OCI-LY7 (cell line): Measurements from ENCODE around the gene MRAS. TPM values are rescaled to one million over a fixed set of nuclear protein-coding genes. Genes with fewer than 3 reads are reported as not detected.

Experiments used
- BruUV-seq: library from RNA; stranded (reverse); fragments of 400-500 nt; replicated peaks from 2 replicates; lab custom pipeline; 2021; lab: Mats Ljungman, UMichigan
- CTCF ChIA-PET: fragments of 300-600 bp; sonication (Branson Sonifier 250); formaldehyde crosslinking; loops from one replicate; lab custom pipeline; 2022; ENCODE audit warnings: antibody characterized with exemption; ENCODE audit not compliant: unreplicated experiment; lab: Charles Lee
- POLR2A ChIA-PET: fragments of 300-600 bp; sonication (Branson Sonifier 250); formaldehyde crosslinking; loops from one replicate; lab custom pipeline; 2022; ENCODE audit warnings: antibody characterized with exemption; lab: Charles Lee
- DNase-seq: peaks from one replicate; pipeline ENCODE4 v3.0.0-alpha.2; 2015; ENCODE audit warnings: low spot score
- H2AFZ ChIP-seq: fragments of 200-600 bp; sonication (generic), shearing (Covaris generic); 2 replicates; pipeline ENCODE4 v1.6.1; 2014; ENCODE audit warnings: mild to moderate bottlenecking, antibody characterized with exemption, low read length, moderate library complexity
- H3K27ac ChIP-seq: fragments of 200-600 bp; sonication (generic); 2 replicates; pipeline ENCODE4 v1.5.1; 2014; ENCODE audit warnings: mixed run types, low read depth, mild to moderate bottlenecking, moderate library complexity, low read length, inconsistent platforms; ENCODE audit not compliant: poor library complexity, severe bottlenecking
- H3K36me3 ChIP-seq: fragments of 200-600 bp; sonication (generic); 2 replicates; pipeline ENCODE4 v1.6.1; 2014; ENCODE audit warnings: mild to moderate bottlenecking, antibody characterized with exemption, low read length, moderate library complexity, mixed read lengths; ENCODE audit not compliant: insufficient read depth
- H3K4me1 ChIP-seq: fragments of 200-600 bp; sonication (generic); 2 replicates; pipeline ENCODE4 v1.5.1; 2014; ENCODE audit warnings: mild to moderate bottlenecking, low read length; ENCODE audit not compliant: insufficient read depth, poor library complexity, severe bottlenecking
- H3K4me2 ChIP-seq: fragments of 200-600 bp; sonication (generic); 2 replicates; pipeline ENCODE4 v1.6.1; 2014; ENCODE audit warnings: mild to moderate bottlenecking, low read length
- H3K4me3 ChIP-seq: fragments of 200-600 bp; sonication (generic); 2 replicates; pipeline ENCODE4 v1.5.1; 2014; ENCODE audit warnings: mild to moderate bottlenecking, low read depth, low read length; ENCODE audit not compliant: poor library complexity, severe bottlenecking
- H3K79me2 ChIP-seq: fragments of 200-600 bp; sonication (generic); 2 replicates; pipeline ENCODE4 v1.6.1; 2016; ENCODE audit warnings: low read depth, mild to moderate bottlenecking, low read length, moderate library complexity, mixed read lengths; ENCODE audit not compliant: insufficient read depth
- H3K9me2 ChIP-seq: fragments of 200-600 bp; sonication (generic); 2 replicates; pipeline ENCODE4 v1.6.1; 2016; ENCODE audit warnings: mild to moderate bottlenecking, low read length, mixed read lengths; ENCODE audit not compliant: insufficient read depth
- H3K9me3 ChIP-seq: fragments of 200-600 bp; sonication (generic); 2 replicates; pipeline ENCODE4 v1.6.1; 2014; ENCODE audit warnings: mild to moderate bottlenecking, mixed run types, low read length, mixed read lengths
- H4K20me1 ChIP-seq: fragments of 200-600 bp; sonication (generic); 2 replicates; pipeline ENCODE4 v1.6.1; 2014; ENCODE audit warnings: mild to moderate bottlenecking, antibody characterized with exemption, low read length, moderate library complexity, mixed read lengths; ENCODE audit not compliant: insufficient read depth
- EZH2phosphoT487 ChIP-seq: fragments of 200-600 bp; sonication (generic); IDR thresholded peaks from 2 replicates; pipeline ENCODE4 v1.6.1; 2018; ENCODE audit warnings: low read depth, borderline replicate concordance, mild to moderate bottlenecking, mixed run types, antibody characterized with exemption, low read length, moderate library complexity, mixed read lengths
- intact Hi-C: fragments of 100-400 bp; cut with micrococcal nuclease; formaldehyde crosslinking; loops from one replicate; pipeline ENCODE4 v1.10.0; 2022; ENCODE audit not compliant: unreplicated experiment
- total RNA-seq, 2 experiments: library from RNA; depleted of rRNA in 1 of 2; stranded (reverse); fragments of >200 nt in 1 of 2; shearing (Covaris generic) in 1 of 2; gene quantifications; 2 replicates each; pipeline ENCODE4 v1.2.3, GENCODE V29; 2014 to 2022
- TF ChIP-seq, protein P1 (sequence below): fragments of 200-600 bp; sonication (generic); conservative IDR thresholded peaks from 2 replicates; pipeline ENCODE4 v1.5.1; 2014; ENCODE audit warnings: mild to moderate bottlenecking, antibody characterized with exemption, low read length, moderate library complexity, mixed read lengths

MRAS gene
- total RNA-seq, 2 experiments from 2014 or later, result not detected

DNA sequence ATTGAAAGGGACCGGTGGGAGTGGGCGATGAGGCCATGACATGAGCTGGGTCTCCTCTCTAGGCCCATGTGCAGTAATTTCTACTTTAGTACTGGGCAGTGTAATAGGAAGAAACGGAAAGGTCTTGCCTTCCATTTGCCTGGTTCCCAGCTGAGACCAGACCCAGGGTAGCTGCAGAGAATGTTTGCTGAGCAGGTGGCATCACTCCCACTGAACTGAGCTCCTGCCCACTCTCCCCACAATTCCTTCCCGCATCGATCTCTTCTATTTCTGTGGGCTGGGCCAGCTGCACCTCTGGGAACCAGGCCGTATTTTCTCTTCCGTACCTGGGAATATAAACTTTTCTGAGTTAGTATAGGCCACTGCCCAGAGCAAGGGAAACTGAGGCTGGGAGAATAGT lies 101.8 kb downstream of the MRAS start:
- no peaks in the 10 kb centered on the region for H3K79me2 ChIP-seq
- H3K4me2 ChIP-seq, result no peak overlapping the region
- H3K4me3 ChIP-seq, result no peak overlapping the region
- intact Hi-C loops, result no loop called here
- no peaks in the 10 kb centered on the region for H3K4me1 ChIP-seq
- H3K36me3 ChIP-seq, result no peaks in the 10 kb centered on the region
- ChIA-PET CTCF (no interaction called here), POLR2A (no interaction called here)
- DNase-seq, result no peak
- no peaks in the 10 kb centered on the region for H3K9me2 ChIP-seq
- H3K27ac ChIP-seq, result no peak overlapping the region
- no peaks in the 10 kb centered on the region for H3K9me3 ChIP-seq
- TF ChIP-seq, protein P1, sequence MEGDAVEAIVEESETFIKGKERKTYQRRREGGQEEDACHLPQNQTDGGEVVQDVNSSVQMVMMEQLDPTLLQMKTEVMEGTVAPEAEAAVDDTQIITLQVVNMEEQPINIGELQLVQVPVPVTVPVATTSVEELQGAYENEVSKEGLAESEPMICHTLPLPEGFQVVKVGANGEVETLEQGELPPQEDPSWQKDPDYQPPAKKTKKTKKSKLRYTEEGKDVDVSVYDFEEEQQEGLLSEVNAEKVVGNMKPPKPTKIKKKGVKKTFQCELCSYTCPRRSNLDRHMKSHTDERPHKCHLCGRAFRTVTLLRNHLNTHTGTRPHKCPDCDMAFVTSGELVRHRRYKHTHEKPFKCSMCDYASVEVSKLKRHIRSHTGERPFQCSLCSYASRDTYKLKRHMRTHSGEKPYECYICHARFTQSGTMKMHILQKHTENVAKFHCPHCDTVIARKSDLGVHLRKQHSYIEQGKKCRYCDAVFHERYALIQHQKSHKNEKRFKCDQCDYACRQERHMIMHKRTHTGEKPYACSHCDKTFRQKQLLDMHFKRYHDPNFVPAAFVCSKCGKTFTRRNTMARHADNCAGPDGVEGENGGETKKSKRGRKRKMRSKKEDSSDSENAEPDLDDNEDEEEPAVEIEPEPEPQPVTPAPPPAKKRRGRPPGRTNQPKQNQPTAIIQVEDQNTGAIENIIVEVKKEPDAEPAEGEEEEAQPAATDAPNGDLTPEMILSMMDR, result no peak
- TF ChIP-seq EZH2phosphoT487, result no peak
- no peak overlapping the region for H2AFZ ChIP-seq
- no TSS peak for BruUV-seq
- H4K20me1 ChIP-seq, result no peaks in the 10 kb centered on the region

DNA sequence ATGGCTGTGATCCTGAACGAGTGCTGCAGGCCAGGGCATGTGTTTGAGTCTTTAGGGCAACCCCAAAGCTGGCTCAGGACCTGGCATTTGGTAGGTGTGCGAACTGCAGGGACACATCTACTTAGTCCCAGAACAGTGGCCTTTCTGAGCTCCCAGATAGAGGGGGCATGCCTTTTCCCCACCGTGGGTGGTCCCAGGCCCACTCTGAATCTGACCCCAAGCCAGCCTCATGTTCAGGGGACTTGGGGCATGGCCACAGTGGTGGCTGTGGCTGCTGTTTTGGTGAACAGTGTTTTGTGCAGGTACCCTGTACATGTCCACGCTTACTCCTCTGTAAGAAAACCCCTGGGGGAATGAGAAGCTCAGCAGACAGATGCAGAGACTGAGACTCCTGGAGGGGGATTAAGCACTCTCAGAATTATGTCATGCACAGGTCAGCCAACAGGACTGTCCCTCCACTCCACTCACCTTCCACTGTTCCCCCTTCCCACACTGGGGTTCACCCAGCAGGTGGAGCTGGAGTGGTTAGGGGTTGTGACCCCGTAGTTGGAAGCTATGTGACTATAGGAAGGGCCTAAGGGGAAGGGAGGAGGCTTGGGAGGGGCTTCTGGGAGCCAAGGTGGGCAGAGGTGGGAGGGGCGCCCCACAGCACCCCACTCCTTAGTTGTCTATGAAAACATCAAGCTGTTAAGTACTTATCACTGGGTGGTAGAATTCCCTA lies 102.5 kb downstream of the MRAS start:
- Histone ChIP-seq H4K20me1 (no peaks in the 10 kb centered on the region), H3K79me2 (no peaks in the 10 kb centered on the region), H3K9me2 (no peaks in the 10 kb centered on the region), H3K4me3 (no peak overlapping the region), H3K4me1 (no peaks in the 10 kb centered on the region), H3K27ac (no peak overlapping the region), H3K9me3 (no peaks in the 10 kb centered on the region), H2AFZ (no peak overlapping the region), H3K36me3 (no peaks in the 10 kb centered on the region), H3K4me2 (no peak overlapping the region)
- TF ChIP-seq, protein P1, result no peak
- CTCF ChIA-PET, result no interaction called here
- BruUV-seq, result no TSS peak
- intact Hi-C loops, result no loop called here
- POLR2A ChIA-PET, result interaction anchor here (0.6 kb wide), 2 partner anchors 29 to 430 kb away, joined by 3 to 4 read pairs; no protein-coding TSS in a partner anchor
- DNase-seq, result no peak

DNA sequence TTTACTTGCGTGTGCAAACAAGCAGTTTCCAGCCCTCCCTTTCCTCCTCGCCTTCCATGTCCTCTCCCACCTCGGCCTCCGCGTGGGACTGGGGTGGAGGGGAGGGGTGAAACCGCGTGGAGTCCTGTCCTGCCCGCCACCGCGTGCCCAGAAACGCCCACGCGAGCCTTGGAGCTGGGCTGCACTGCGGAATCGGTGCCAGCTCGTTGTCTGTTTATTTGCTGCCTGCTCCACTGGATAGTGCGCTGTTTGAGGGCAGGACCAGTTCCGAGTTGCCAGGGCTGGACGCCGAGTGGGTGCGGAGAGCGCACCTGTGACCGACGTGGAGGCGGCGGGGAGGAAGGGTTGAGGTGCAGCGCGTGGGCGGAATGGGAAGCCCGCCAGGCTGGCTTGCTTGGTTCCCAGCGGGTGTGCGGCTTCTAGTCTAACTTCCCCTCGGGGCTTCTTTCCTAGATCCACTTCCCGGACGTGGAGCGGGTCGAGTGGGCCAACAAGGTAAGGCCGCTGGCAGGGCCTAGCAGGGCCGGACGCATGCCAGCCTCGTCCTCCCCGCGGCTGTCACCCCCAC lies 103.3 kb downstream of the MRAS start:
- intact Hi-C loops, result no loop called here
- Histone ChIP-seq H4K20me1 (no peaks in the 10 kb centered on the region), H3K9me3 (no peaks in the 10 kb centered on the region), H3K4me1 (no peaks in the 10 kb centered on the region), H3K27ac (no peak overlapping the region), H3K4me2 (no peak overlapping the region), H3K79me2 (no peaks in the 10 kb centered on the region), H3K9me2 (no peaks in the 10 kb centered on the region), H3K4me3 (no peak overlapping the region), H2AFZ (no peak overlapping the region), H3K36me3 (no peaks in the 10 kb centered on the region)
- no peak for DNase-seq
- BruUV-seq, result no TSS peak
- ChIA-PET CTCF (no interaction called here), POLR2A (no interaction called here)
- TF ChIP-seq, protein P1, result no peak
- no peak for TF ChIP-seq EZH2phosphoT487
